Transverse colon (tissue), 4 donors: ENCODE data around the gene TTC16.

Source experiments
- EP300 ChIP-seq: sonication (generic); formaldehyde crosslinking; IDR thresholded peaks from one replicate; pipeline ENCODE4 v1.6.1; 2017; ENCODE audit warnings: antibody characterized with exemption, low read depth
- POLR2A ChIP-seq: fragments of 450-650 bp; IDR thresholded peaks from one replicate; pipeline ENCODE4 v1.6.1; 2016; ENCODE audit warnings: antibody characterized with exemption, mild to moderate bottlenecking, moderate library complexity
- POLR2AphosphoS5 ChIP-seq, 3 donors: sonication (generic); formaldehyde crosslinking; IDR thresholded peaks; one replicate each; pipeline ENCODE4 v1.6.1; 2016; ENCODE audit warnings: antibody characterized with exemption in 3 of 3
- TF ChIP-seq, protein P1 (sequence below), 5 experiments: fragments of 200-600 bp in 3 of 5; fragments of 450-650 bp in 2 of 5; sonication (generic) in 3 of 5; IDR thresholded peaks; 1 replicate in 2 of 5; 2 replicates in 3 of 5; pipeline ENCODE4 v1.5.1; 2016 to 2017; ENCODE audit warnings: antibody characterized with exemption in 5 of 5, inconsistent platforms in 3 of 5, mild to moderate bottlenecking in 2 of 5, moderate library complexity in 1 of 5

GRCh38 chr9:127722055-127722745 lies 6.3 kb downstream of the TTC16 start:
- TF ChIP-seq, protein P1, sequence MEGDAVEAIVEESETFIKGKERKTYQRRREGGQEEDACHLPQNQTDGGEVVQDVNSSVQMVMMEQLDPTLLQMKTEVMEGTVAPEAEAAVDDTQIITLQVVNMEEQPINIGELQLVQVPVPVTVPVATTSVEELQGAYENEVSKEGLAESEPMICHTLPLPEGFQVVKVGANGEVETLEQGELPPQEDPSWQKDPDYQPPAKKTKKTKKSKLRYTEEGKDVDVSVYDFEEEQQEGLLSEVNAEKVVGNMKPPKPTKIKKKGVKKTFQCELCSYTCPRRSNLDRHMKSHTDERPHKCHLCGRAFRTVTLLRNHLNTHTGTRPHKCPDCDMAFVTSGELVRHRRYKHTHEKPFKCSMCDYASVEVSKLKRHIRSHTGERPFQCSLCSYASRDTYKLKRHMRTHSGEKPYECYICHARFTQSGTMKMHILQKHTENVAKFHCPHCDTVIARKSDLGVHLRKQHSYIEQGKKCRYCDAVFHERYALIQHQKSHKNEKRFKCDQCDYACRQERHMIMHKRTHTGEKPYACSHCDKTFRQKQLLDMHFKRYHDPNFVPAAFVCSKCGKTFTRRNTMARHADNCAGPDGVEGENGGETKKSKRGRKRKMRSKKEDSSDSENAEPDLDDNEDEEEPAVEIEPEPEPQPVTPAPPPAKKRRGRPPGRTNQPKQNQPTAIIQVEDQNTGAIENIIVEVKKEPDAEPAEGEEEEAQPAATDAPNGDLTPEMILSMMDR (IDR thresholded peaks at IDR 0.05) = no peak
- TF ChIP-seq POLR2AphosphoS5 (IDR thresholded peaks at IDR 0.05) = no peak
- no peak for TF ChIP-seq POLR2A
- no peak for TF ChIP-seq EP300
